ENCODE measurements around the gene AMDHD2.
"Not testable (repeated sequence)": the region's sequence is repeated elsewhere in the genome, so short reads cannot be mapped to it uniquely, and the experiment has no call there.

Gene AMDHD2

GRCh38 chr16:2520097-2520783, at the start of gene AMDHD2:
Gene AMDHD2, plus strand, starts transcription at chr16:2520371. Its CDS starts 88 bp downstream, at chr16:2520459.
- DNase-seq: peak in 57 of 58 donors; percentile 42 to 92 (median 83)

GRCh38 chr16:2470603-2471015, 49.6 kb upstream of the AMDHD2 start:
- peak in 3 of 58 donors; percentile 14 to 24 (median 18) for DNase-seq

GRCh38 chr16:2471016-2471652, 49.0 kb upstream of the AMDHD2 start, which contains the start of gene NTN3:
Gene NTN3, plus strand, starts transcription at chr16:2471297. Its CDS starts 405 bp downstream, at chr16:2471702.
- DNase-seq: peak in 6 of 58 donors; percentile 15 to 58 (median 26)

- DNase-seq: peak in 6 of 58 donors; percentile 14 to 32 (median 19)
Measured at GRCh38 chr16:2471653-2472487, 48.3 kb upstream of the AMDHD2 start.

- DNase-seq: no peak
Measured at GRCh38 chr16:2472488-2472864, 47.7 kb upstream of the AMDHD2 start.

- no peak for DNase-seq
Measured at GRCh38 chr16:2472885-2473445, 47.2 kb upstream of the AMDHD2 start.

GRCh38 chr16:2473446-2473926, 46.7 kb upstream of the AMDHD2 start:
- DNase-seq: peak in 3 of 58 donors; percentile 50 to 64 (median 64)

- DNase-seq: peak in 41 of 58 donors; percentile 15 to 64 (median 44)
Measured at GRCh38 chr16:2473999-2474876, 45.9 kb upstream of the AMDHD2 start.

- DNase-seq: peak in 57 of 58 donors; percentile 22 to 89 (median 77)
Measured at GRCh38 chr16:2474877-2475412, 45.2 kb upstream of the AMDHD2 start, which contains the start of gene TBC1D24. Gene TBC1D24, plus strand, starts transcription at chr16:2475127. Its CDS starts 21,022 bp downstream, at chr16:2496149.

GRCh38 chr16:2475413-2476344, 44.5 kb upstream of the AMDHD2 start:
- peak in 1 of 58 donors; percentile 53 for DNase-seq

- no peak for DNase-seq
Measured at GRCh38 chr16:2476345-2476720, 43.8 kb upstream of the AMDHD2 start.

- DNase-seq: no peak
Measured at GRCh38 chr16:2476741-2477140, 43.4 kb upstream of the AMDHD2 start.

GRCh38 chr16:2477327-2477726, 42.8 kb upstream of the AMDHD2 start:
- no peak for DNase-seq

GRCh38 chr16:2478279-2478678, 41.9 kb upstream of the AMDHD2 start:
- no peak for DNase-seq

- not testable (repeated sequence) for DNase-seq
Measured at GRCh38 chr16:2479996-2480395, 40.2 kb upstream of the AMDHD2 start.

- no peak for DNase-seq
Measured at GRCh38 chr16:2480948-2481347, 39.2 kb upstream of the AMDHD2 start.

- no peak for DNase-seq
Measured at GRCh38 chr16:2481676-2482075, 38.5 kb upstream of the AMDHD2 start.

- no peak for DNase-seq
Measured at GRCh38 chr16:2482249-2482648, 37.9 kb upstream of the AMDHD2 start.

Data from anterior cingulate cortex (tissue), 58 donors.